GM21723 (cell line): ENCODE results near the gene RLF.
"Not testable (repeated sequence)": the region's sequence is repeated elsewhere in the genome, so short reads cannot be mapped to it uniquely, and the experiment has no call there.

ENCODE experiments used
- ATAC-seq: cut with Tn5 transposase; IDR thresholded peaks from one replicate; pipeline ENCODE4 v1.9.1; 2021; ENCODE audit warnings: mild to moderate bottlenecking, moderate library complexity; ENCODE audit not compliant: unreplicated experiment

Gene RLF

GRCh38 chr1:40171036-40171435, 9.8 kb downstream of the RLF start:
- no peak for ATAC-seq

GRCh38 chr1:40174788-40175187, 13.6 kb downstream of the RLF start:
- no peak for ATAC-seq

GRCh38 chr1:40176989-40177388, 15.8 kb downstream of the RLF start:
- ATAC-seq, result not testable (repeated sequence)

GRCh38 chr1:40178200-40178599, 17.0 kb downstream of the RLF start:
- ATAC-seq, result no peak

- ATAC-seq, result no peak
Measured at GRCh38 chr1:40179496-40180089, 18.4 kb downstream of the RLF start.

- ATAC-seq, result no peak
Measured at GRCh38 chr1:40183055-40183710, 22.0 kb downstream of the RLF start.

GRCh38 chr1:40184193-40184592, 23.0 kb downstream of the RLF start:
- ATAC-seq, result no peak

GRCh38 chr1:40185951-40186864, 25.0 kb downstream of the RLF start:
- ATAC-seq, result peak; percentile 91

GRCh38 chr1:40187399-40187798, 26.2 kb downstream of the RLF start:
- ATAC-seq, result no peak

- not testable (repeated sequence) for ATAC-seq
Measured at GRCh38 chr1:40194639-40195038, 33.5 kb downstream of the RLF start.

- no peak for ATAC-seq
Measured at GRCh38 chr1:40197656-40198055, 36.5 kb downstream of the RLF start.

- ATAC-seq, result no peak
Measured at GRCh38 chr1:40199126-40199525, 37.9 kb downstream of the RLF start.

- no peak for ATAC-seq
Measured at GRCh38 chr1:40204856-40205255, 43.7 kb downstream of the RLF start.

GRCh38 chr1:40210511-40211204, 49.5 kb downstream of the RLF start:
- no peak for ATAC-seq

- no peak for ATAC-seq
Measured at GRCh38 chr1:40218333-40218732, 57.1 kb downstream of the RLF start.

GRCh38 chr1:40221471-40221905, 60.3 kb downstream of the RLF start:
- ATAC-seq, result not testable (repeated sequence)

GRCh38 chr1:40221977-40222772, 61.0 kb downstream of the RLF start:
- no peak for ATAC-seq

- ATAC-seq, result no peak
Measured at GRCh38 chr1:40224040-40224439, 62.9 kb downstream of the RLF start.

GRCh38 chr1:40226192-40226591, 65.0 kb downstream of the RLF start:
- no peak for ATAC-seq

GRCh38 chr1:40232444-40232843, 71.3 kb downstream of the RLF start:
- peak; percentile 96 for ATAC-seq
